ENCODE data around the gene CTNNA3.

Gene CTNNA3

DNA sequence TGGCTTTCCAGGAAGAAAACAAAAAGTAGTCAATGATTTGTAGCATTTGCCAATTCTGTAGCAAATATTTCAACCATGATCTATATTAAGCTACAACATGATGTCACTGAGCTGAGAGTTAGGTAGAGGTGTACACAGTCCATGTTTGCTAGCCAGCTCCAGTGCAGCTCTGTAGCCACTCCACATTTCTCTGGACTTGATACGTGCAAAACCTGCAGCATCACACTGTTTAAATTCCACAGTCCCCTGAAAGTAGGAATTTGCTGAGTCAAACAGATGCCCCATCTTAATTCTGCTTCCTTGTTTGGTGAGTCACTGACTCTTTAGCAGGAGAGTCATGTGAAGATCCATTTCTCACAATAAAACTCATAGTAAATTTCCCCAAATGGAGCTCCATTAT lies 859.9 kb downstream of the CTNNA3 start:
- Histone ChIP-seq H3K4me3 (ENCODE audit: low read length) (no peak overlapping the region), H3K9ac (ENCODE audit: low read depth, low read length) (no peak overlapping the region), H3K4me1 (ENCODE audit: control insufficient read depth, insufficient read depth, low read length) (peaks cover 28% of the 10 kb centered on the region), H3K9me3 (replicated peaks; ENCODE audit: low read length) (no peaks in the 10 kb centered on the region), H3K4me2 (ENCODE audit: low read length) (peak overlapping the region; percentile 42), H3K36me3 (ENCODE audit: insufficient read depth, low read length) (no peaks in the 10 kb centered on the region), H3K27me3 (ENCODE audit: control insufficient read depth, insufficient read depth, low read length) (no peaks in the 10 kb centered on the region)

DNA sequence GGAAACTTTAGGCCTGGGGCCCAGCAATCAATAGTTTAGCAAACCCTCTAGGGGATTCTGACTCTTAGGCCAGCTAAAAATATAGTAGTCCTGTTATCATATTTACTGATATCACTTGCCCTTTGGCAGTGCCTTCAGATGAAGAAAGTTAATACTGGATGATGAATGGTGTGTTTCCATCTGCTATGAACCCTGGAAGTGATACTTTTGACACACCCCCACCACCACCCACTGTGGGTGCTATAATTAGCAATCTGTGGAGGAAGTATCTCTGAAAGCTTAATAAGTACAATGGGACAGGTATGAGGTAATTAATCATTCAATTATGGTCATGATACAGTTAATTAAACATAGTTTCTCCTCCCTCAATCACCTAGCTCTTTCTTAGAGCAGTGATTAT lies 860.6 kb downstream of the CTNNA3 start:
- H3K9ac ChIP-seq (ENCODE audit: low read depth, low read length) = no peak overlapping the region
- no peaks in the 10 kb centered on the region for H3K36me3 ChIP-seq (ENCODE audit: insufficient read depth, low read length)

DNA sequence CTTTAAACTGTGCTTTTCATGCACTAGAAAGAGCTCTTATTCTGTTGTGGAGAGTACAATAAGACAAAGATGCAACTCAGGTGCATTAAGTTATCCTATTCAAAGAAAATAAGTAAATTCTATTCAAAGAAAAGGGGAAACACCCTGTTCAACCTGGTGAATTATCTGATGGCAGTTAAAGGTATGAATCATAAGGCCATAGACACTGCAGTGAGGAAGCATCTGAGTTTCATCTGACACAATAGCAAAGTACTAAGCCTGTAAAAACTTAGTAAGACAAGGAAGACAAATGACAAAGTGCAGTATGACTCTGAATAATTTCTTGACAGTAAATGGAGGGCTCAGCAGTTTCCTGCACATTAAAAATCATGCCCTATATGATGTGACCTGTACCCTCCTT lies 861.2 kb downstream of the CTNNA3 start:
- H3K4me1 ChIP-seq (ENCODE audit: control insufficient read depth, insufficient read depth, low read length) = peaks cover 28% of the 10 kb centered on the region
- no peaks in the 10 kb centered on the region for H3K27me3 ChIP-seq (ENCODE audit: control insufficient read depth, insufficient read depth, low read length)
- H3K4me2 ChIP-seq (ENCODE audit: low read length) = no peak overlapping the region
- no peak overlapping the region for H3K9ac ChIP-seq (ENCODE audit: low read depth, low read length)
- H3K9me3 ChIP-seq (replicated peaks; ENCODE audit: low read length) = no peaks in the 10 kb centered on the region
- H3K36me3 ChIP-seq (ENCODE audit: insufficient read depth, low read length) = no peaks in the 10 kb centered on the region
- no peak overlapping the region for H3K4me3 ChIP-seq (ENCODE audit: low read length)

More for the DNA sequence above, 860.6 kb downstream of the CTNNA3 start:
- no peak overlapping the region for H3K4me2 ChIP-seq (ENCODE audit: low read length)
- peaks cover 28% of the 10 kb centered on the region for H3K4me1 ChIP-seq (ENCODE audit: control insufficient read depth, insufficient read depth, low read length)
- no peaks in the 10 kb centered on the region for H3K27me3 ChIP-seq (ENCODE audit: control insufficient read depth, insufficient read depth, low read length)
- no peak overlapping the region for H3K4me3 ChIP-seq (ENCODE audit: low read length)
- no peaks in the 10 kb centered on the region for H3K9me3 ChIP-seq (replicated peaks; ENCODE audit: low read length)

DNA sequence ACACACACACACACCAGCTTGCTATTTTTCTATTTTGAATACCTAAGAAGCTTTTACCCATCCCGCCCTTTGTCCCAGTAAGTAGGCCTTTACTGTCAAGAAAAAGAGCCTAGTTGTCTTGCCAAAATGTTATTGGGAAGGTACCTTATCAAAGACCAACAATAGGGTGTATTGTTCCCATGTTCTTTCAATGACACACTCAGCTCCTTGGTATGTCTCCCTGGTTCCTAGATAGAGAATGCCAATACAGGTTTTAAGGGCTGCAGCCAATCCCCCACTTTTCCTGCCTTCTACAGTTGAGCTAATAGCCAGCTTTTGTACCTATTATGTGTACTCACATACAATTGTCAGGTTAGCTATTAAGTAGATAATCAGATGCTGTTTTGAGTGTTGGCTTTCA lies 862.1 kb downstream of the CTNNA3 start:
- Histone ChIP-seq H3K4me3 (ENCODE audit: low read length) (no peak overlapping the region), H3K27me3 (ENCODE audit: control insufficient read depth, insufficient read depth, low read length) (no peaks in the 10 kb centered on the region), H3K36me3 (ENCODE audit: insufficient read depth, low read length) (no peaks in the 10 kb centered on the region), H3K9ac (ENCODE audit: low read depth, low read length) (no peak overlapping the region), H3K4me1 (ENCODE audit: control insufficient read depth, insufficient read depth, low read length) (peaks cover 32% of the 10 kb centered on the region), H3K9me3 (replicated peaks; ENCODE audit: low read length) (no peaks in the 10 kb centered on the region), H3K4me2 (ENCODE audit: low read length) (no peak overlapping the region)

DNA sequence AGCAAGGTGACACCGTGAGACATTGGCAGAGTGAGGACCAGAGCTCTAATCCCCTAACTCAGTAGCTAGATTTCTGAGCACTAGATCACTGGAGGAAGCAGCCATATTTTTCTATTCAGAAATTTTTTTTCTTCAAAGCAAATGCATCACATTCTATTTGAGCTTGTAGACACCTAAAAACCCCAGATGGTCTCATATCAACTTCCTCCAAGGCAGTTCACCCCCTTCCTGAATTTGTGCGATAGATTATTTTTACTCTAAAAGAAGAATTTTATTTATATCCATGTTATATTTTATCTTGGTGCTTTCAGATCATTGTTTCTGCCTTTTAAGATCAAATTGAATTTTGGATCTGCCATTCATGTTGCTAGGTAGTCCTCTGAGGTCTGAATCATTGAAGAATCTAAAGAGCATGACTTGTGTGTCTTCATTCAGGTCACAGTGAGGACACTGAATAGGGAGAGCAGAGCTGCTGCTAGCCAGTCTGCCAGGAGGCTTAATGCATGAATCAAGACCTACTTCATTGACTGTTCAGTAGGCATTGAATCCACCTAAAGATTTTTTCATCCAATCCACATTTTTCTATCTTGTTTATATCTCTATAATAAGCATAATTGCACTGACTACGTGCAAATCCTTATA lies 863.1 kb downstream of the CTNNA3 start:
- H3K27me3 ChIP-seq (ENCODE audit: control insufficient read depth, insufficient read depth, low read length) = no peaks in the 10 kb centered on the region
- no peak overlapping the region for H3K9ac ChIP-seq (ENCODE audit: low read depth, low read length)
- H3K9me3 ChIP-seq (replicated peaks; ENCODE audit: low read length) = no peaks in the 10 kb centered on the region
- peaks cover 34% of the 10 kb centered on the region for H3K4me1 ChIP-seq (ENCODE audit: control insufficient read depth, insufficient read depth, low read length)
- H3K4me2 ChIP-seq (ENCODE audit: low read length) = no peak overlapping the region
- no peak overlapping the region for H3K4me3 ChIP-seq (ENCODE audit: low read length)
- no peaks in the 10 kb centered on the region for H3K36me3 ChIP-seq (ENCODE audit: insufficient read depth, low read length)

DNA sequence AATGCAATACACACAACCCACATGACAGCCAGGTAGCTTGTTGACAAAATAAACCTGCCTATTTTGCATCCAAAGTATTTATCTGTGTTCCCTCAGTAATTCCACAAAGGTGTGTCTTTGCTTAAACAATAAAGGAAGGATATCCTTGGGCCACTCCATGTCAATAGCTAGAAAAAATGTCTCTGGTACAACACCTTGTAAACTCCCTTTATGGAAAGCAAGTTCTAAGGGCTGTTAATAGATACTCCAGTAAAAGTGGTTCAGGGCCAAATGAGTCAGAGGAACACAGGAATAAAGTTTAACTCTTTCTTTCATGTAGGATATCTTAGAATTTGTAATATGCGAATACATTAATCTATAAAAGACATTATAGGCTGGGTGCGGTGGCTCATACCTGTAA lies 867.0 kb downstream of the CTNNA3 start:
- no peaks in the 10 kb centered on the region for H3K9me3 ChIP-seq (replicated peaks; ENCODE audit: low read length)
- no peaks in the 10 kb centered on the region for H3K27me3 ChIP-seq (ENCODE audit: control insufficient read depth, insufficient read depth, low read length)
- no peaks in the 10 kb centered on the region for H3K36me3 ChIP-seq (ENCODE audit: insufficient read depth, low read length)
- H3K4me1 ChIP-seq (ENCODE audit: control insufficient read depth, insufficient read depth, low read length) = peaks cover 27% of the 10 kb centered on the region
- H3K4me3 ChIP-seq (ENCODE audit: low read length) = no peak overlapping the region
- no peak overlapping the region for H3K9ac ChIP-seq (ENCODE audit: low read depth, low read length)
- no peak overlapping the region for H3K4me2 ChIP-seq (ENCODE audit: low read length)

DNA sequence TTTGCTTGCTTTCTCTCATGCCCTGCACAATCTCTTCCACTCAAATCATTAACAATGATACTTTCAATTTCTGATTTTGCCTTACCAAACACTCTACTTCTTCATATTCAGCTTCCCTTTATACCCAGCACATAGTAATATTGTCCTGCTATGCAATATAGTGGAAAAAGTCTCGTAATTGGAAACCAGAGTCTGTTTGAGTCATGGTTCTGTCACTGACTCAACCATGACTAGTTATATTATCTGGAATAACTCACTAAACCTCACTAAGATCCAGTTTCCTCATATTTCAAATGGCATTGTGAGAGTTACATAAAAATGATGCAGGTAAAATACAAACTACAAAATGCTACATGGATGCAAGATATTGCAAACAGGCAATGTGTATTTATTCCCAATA lies 868.6 kb downstream of the CTNNA3 start:
- Histone ChIP-seq H3K36me3 (ENCODE audit: insufficient read depth, low read length) (no peaks in the 10 kb centered on the region), H3K27me3 (ENCODE audit: control insufficient read depth, insufficient read depth, low read length) (no peaks in the 10 kb centered on the region), H3K9me3 (replicated peaks; ENCODE audit: low read length) (no peaks in the 10 kb centered on the region), H3K4me3 (ENCODE audit: low read length) (no peak overlapping the region), H3K4me2 (ENCODE audit: low read length) (peak overlapping the region; percentile 62), H3K4me1 (ENCODE audit: control insufficient read depth, insufficient read depth, low read length) (peaks cover 27% of the 10 kb centered on the region), H3K9ac (ENCODE audit: low read depth, low read length) (no peak overlapping the region)

DNA sequence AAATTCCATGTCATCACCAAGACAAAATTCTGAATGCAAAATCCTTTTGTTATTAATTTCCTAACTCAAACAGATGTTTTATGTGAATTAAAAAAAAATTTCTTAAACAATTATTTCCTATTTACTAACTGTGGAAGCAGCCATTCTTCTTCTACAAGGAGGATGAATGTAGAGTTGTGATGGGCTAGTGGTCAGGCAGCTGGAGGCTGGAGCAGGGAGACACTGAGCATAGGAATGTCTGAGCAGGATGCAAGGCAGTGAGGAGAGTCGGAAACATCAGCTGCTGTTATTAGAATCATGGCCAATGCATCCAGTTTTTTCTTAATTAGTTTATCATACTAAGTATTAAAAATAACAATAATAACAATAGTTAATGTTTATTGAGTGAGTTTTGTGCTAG lies 872.7 kb downstream of the CTNNA3 start:
- no peaks in the 10 kb centered on the region for H3K27me3 ChIP-seq (ENCODE audit: control insufficient read depth, insufficient read depth, low read length)
- no peak overlapping the region for H3K4me3 ChIP-seq (ENCODE audit: low read length)
- no peak overlapping the region for H3K9ac ChIP-seq (ENCODE audit: low read depth, low read length)
- no peaks in the 10 kb centered on the region for H3K36me3 ChIP-seq (ENCODE audit: insufficient read depth, low read length)
- H3K4me2 ChIP-seq (ENCODE audit: low read length) = no peak overlapping the region
- H3K9me3 ChIP-seq (replicated peaks; ENCODE audit: low read length) = no peaks in the 10 kb centered on the region
- H3K4me1 ChIP-seq (ENCODE audit: control insufficient read depth, insufficient read depth, low read length) = peaks cover 17% of the 10 kb centered on the region

DNA sequence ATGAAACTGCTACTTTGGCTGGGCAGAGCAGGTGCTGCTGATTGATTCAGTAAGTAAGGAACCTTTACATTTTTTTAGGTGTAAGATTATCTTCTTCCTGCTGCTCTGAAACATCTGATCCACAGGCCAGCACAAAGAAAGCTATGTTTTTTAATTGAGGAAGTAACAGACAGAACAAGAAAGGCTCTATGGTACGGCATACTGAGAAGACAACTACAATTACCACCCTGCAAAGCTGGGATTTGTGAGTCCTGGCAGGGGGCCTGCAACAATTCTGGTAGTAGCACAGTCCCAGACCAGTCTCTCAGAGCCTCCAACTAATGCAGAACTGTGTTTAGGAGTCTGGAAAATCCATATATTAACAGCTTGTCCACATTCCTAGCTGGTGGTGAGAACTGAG lies 873.2 kb downstream of the CTNNA3 start:
- no peak overlapping the region for H3K9ac ChIP-seq (ENCODE audit: low read depth, low read length)
- no peak overlapping the region for H3K4me2 ChIP-seq (ENCODE audit: low read length)
- H3K9me3 ChIP-seq (replicated peaks; ENCODE audit: low read length) = no peaks in the 10 kb centered on the region
- no peaks in the 10 kb centered on the region for H3K36me3 ChIP-seq (ENCODE audit: insufficient read depth, low read length)
- no peak overlapping the region for H3K4me3 ChIP-seq (ENCODE audit: low read length)
- peaks cover 12% of the 10 kb centered on the region for H3K4me1 ChIP-seq (ENCODE audit: control insufficient read depth, insufficient read depth, low read length)
- H3K27me3 ChIP-seq (ENCODE audit: control insufficient read depth, insufficient read depth, low read length) = no peaks in the 10 kb centered on the region

DNA sequence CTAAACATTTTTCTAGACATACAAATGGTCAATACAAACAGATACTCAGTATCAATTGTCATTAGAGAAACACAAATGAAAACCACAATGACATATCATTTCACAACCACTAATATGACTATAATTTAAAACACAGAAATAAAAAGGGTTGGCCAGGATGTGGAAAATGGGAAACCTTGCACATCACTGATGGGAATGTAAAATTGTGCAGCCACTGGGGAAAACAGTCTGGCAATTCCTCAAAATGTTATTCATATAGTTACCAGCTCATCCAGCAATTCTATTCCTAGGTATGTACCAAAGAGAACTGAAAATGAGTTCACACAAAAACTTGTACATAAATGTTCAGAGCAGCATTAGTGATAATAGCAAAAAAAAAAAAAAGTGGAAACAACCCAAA lies 876.3 kb downstream of the CTNNA3 start:
- H3K4me1 ChIP-seq (ENCODE audit: control insufficient read depth, insufficient read depth, low read length) = no peaks in the 10 kb centered on the region
- H3K9me3 ChIP-seq (replicated peaks; ENCODE audit: low read length) = no peaks in the 10 kb centered on the region
- no peaks in the 10 kb centered on the region for H3K27me3 ChIP-seq (ENCODE audit: control insufficient read depth, insufficient read depth, low read length)
- no peaks in the 10 kb centered on the region for H3K36me3 ChIP-seq (ENCODE audit: insufficient read depth, low read length)
- H3K4me2 ChIP-seq (ENCODE audit: low read length) = no peak overlapping the region
- no peak overlapping the region for H3K9ac ChIP-seq (ENCODE audit: low read depth, low read length)
- H3K4me3 ChIP-seq (ENCODE audit: low read length) = no peak overlapping the region

DNA sequence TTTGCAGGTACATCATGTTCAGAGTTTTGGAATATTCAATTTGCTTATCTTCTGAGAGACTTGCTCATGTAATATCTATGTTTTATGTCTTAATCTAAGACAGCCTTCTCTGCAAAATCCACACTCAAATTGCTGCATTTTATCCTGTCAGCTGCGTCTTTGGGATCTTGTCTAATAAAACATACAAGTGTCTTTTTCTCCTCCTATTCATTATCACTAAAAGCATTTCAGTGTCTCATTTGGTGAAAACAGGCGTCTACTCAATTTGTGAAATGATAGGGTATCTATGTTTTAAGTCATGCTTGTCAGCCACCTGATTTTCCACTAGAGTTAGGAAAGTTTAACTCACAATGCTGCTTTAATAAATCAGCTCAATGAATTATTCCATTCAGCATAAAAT lies 882.9 kb downstream of the CTNNA3 start:
- Histone ChIP-seq H3K36me3 (ENCODE audit: insufficient read depth, low read length) (no peaks in the 10 kb centered on the region), H3K9me3 (replicated peaks; ENCODE audit: low read length) (no peaks in the 10 kb centered on the region), H3K9ac (ENCODE audit: low read depth, low read length) (no peak overlapping the region), H3K4me1 (ENCODE audit: control insufficient read depth, insufficient read depth, low read length) (peaks cover 9% of the 10 kb centered on the region), H3K4me3 (ENCODE audit: low read length) (no peak overlapping the region), H3K27me3 (ENCODE audit: control insufficient read depth, insufficient read depth, low read length) (no peaks in the 10 kb centered on the region), H3K4me2 (ENCODE audit: low read length) (no peak overlapping the region)

DNA sequence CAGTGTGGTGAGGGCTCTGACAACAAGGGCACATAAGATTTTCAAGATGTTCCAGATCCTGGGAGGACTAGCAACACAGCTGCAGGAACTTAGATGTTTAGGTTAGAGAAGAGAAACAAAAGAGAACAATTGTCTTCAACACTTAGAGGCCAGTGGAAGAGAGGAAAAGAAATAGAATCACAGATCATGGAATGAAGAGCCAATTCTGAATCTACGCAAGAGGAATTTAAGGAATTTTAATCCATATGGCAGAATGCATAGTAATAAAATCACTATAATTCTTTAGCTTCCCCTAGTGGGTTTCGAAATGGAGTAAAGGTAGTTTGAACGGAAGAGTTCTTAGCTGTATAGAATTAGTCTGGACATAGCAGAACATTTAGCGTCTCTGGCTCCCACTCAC lies 884.8 kb downstream of the CTNNA3 start:
- Histone ChIP-seq H3K27me3 (ENCODE audit: control insufficient read depth, insufficient read depth, low read length) (no peaks in the 10 kb centered on the region), H3K9ac (ENCODE audit: low read depth, low read length) (no peak overlapping the region), H3K36me3 (ENCODE audit: insufficient read depth, low read length) (no peaks in the 10 kb centered on the region), H3K4me2 (ENCODE audit: low read length) (peak overlapping the region; percentile 2), H3K9me3 (replicated peaks; ENCODE audit: low read length) (no peaks in the 10 kb centered on the region), H3K4me3 (ENCODE audit: low read length) (no peak overlapping the region), H3K4me1 (ENCODE audit: control insufficient read depth, insufficient read depth, low read length) (peaks cover 9% of the 10 kb centered on the region)

Measured in skeletal muscle satellite cell (primary cell).